HepG2 (cell line): Measurements from ENCODE around the gene PTGDS. TPM values are rescaled to one million over a fixed set of nuclear protein-coding genes. Genes with fewer than 3 reads are reported as not detected.

Experiments used
- ATAC-seq: fragments of 200-7000 bp; cut with Tn5 transposase; 3 replicates; pipeline ENCODE4 v1.9.1; 2020; ENCODE audit warnings: mild to moderate bottlenecking, moderate library complexity
- BruUV-seq: library from RNA; stranded (reverse); fragments of 400-500 nt; replicated peaks from 2 replicates; lab custom pipeline; 2021; lab: Mats Ljungman, UMichigan
- CTCF ChIA-PET: fragments of 300-600 bp; formaldehyde crosslinking; extraction: SDS; loops from one replicate; lab custom pipeline; 2021; ENCODE audit warnings: low total read pairs, inconsistent platforms, low intra/inter-chr PET ratio; lab: Yijun Ruan, JAX
- POLR2A ChIA-PET: fragments of 350-600 bp; sonication (Branson Sonifier 250); formaldehyde crosslinking; loops from one replicate; lab custom pipeline; 2020; ENCODE audit warnings: antibody characterized with exemption, inconsistent platforms; lab: Yijun Ruan, JAX
- DNase-seq: peaks from one replicate; pipeline ENCODE4 v3.0.0-alpha.2; 2015; ENCODE audit warnings: low spot score
- FAIRE-seq: peaks from 3 replicates; lab custom pipeline; 2011; peaks lifted over from hg19 to GRCh38; lab: Jason Lieb, UNC
- H2AFZ ChIP-seq: one replicate; pipeline ENCODE4 v1.6.1; 2011; ENCODE audit warnings: low read length, inconsistent platforms
- H3K27ac ChIP-seq: fragments of 300-600 bp; 3 replicates; pipeline ENCODE4 v1.8.0; 2011; ENCODE audit warnings: mixed run types, mild to moderate bottlenecking, mixed read lengths, low read length, inconsistent platforms; ENCODE audit not compliant: insufficient read depth; ENCODE audit errors: extremely low read length
- H3K27me3 ChIP-seq, 2 experiments: fragments of 200-600 bp in 1 of 2; 2 replicates in 1 of 2; 3 replicates in 1 of 2; pipeline versions ENCODE4 v1.6.0 to v1.8.0; 2011; ENCODE audit warnings: low read length in 2 of 2, mild to moderate bottlenecking in 2 of 2, moderate library complexity in 2 of 2, inconsistent platforms in 1 of 2; ENCODE audit not compliant: insufficient read depth in 2 of 2, control insufficient read depth in 1 of 2
- H3K36me3 ChIP-seq, 2 experiments: fragments of 200-600 bp in 1 of 2; replicated peaks in 1 of 2; 2 replicates in 1 of 2; 3 replicates in 1 of 2; pipeline versions ENCODE4 v1.5.1 to v1.8.0; 2011; ENCODE audit warnings: low read length in 2 of 2, inconsistent platforms in 1 of 2; ENCODE audit not compliant: insufficient read depth in 2 of 2, control insufficient read depth in 1 of 2
- H3K4me1 ChIP-seq: 2 replicates; pipeline ENCODE4 v1.5.1; 2012; ENCODE audit warnings: low read length, inconsistent platforms; ENCODE audit not compliant: insufficient read depth
- H3K4me2 ChIP-seq: 2 replicates; pipeline ENCODE4 v1.6.0; 2011; ENCODE audit warnings: low read depth, low read length, inconsistent platforms
- H3K4me3 ChIP-seq, 3 experiments: fragments of 200-600 bp in 1 of 3; sonication (generic), shearing (Covaris generic) in 1 of 3; replicated peaks in 1 of 3; 2 replicates each; pipeline ENCODE4 v1.5.1; 2011 to 2016; ENCODE audit warnings: low read length in 3 of 3, inconsistent platforms in 2 of 3, low read depth in 2 of 3, mild to moderate bottlenecking in 2 of 3, control low read depth in 1 of 3, mixed read lengths in 1 of 3; ENCODE audit not compliant: insufficient read depth in 1 of 3
- H3K79me2 ChIP-seq: one replicate; pipeline ENCODE4 v1.6.1; 2011; ENCODE audit warnings: low read length, inconsistent platforms; ENCODE audit not compliant: insufficient read depth
- H3K9ac ChIP-seq: 2 replicates; pipeline ENCODE4 v1.6.0; 2011; ENCODE audit warnings: mild to moderate bottlenecking, low read depth, low read length, inconsistent platforms; ENCODE audit not compliant: insufficient read depth
- H3K9me3 ChIP-seq: 2 replicates; pipeline ENCODE4 v1.5.1; 2012; ENCODE audit warnings: mild to moderate bottlenecking, low read length
- H4K20me1 ChIP-seq: 2 replicates; pipeline ENCODE4 v1.6.0; 2011; ENCODE audit warnings: inconsistent platforms, mild to moderate bottlenecking, low read length, moderate library complexity; ENCODE audit not compliant: insufficient read depth
- CAMTA2 ChIP-seq: sonication (generic); formaldehyde crosslinking; IDR thresholded peaks from 2 replicates; pipeline ENCODE4 v1.4.0; 2020; ENCODE audit warnings: mild to moderate bottlenecking, missing genetic modification reagents, borderline replicate concordance
- ETV5 ChIP-seq: IDR thresholded peaks from 2 replicates; pipeline ENCODE4 v1.6.1; 2018; ENCODE audit warnings: missing biosample characterization, missing genetic modification reagents, inconsistent platforms, borderline replicate concordance
- EZH2 ChIP-seq: conservative IDR thresholded peaks from 2 replicates; pipeline ENCODE4 v1.6.1; 2012; ENCODE audit warnings: mild to moderate bottlenecking, low read depth, low read length, moderate library complexity
- HNRNPL ChIP-seq: fragments of 200-400 bp; formaldehyde crosslinking; IDR thresholded peaks from 2 replicates; pipeline ENCODE4 v1.6.1; 2017; ENCODE audit warnings: mild to moderate bottlenecking, low read depth, low read length
- MEF2D ChIP-seq: sonication (generic); formaldehyde crosslinking; IDR thresholded peaks from 2 replicates; pipeline ENCODE4 v1.5.1; 2020; ENCODE audit warnings: mild to moderate bottlenecking, missing genetic modification reagents
- NBN ChIP-seq: fragments of 450-650 bp; conservative IDR thresholded peaks from 2 replicates; pipeline ENCODE4 v1.6.1; 2017
- NR2F6 ChIP-seq, 2 experiments: IDR thresholded peaks; 2 replicates each; pipeline ENCODE4 v1.6.1; 2016; ENCODE audit warnings: antibody characterized with exemption in 1 of 2, mild to moderate bottlenecking in 1 of 2
- RELA ChIP-seq: sonication (generic); formaldehyde crosslinking; IDR thresholded peaks from 2 replicates; pipeline ENCODE4 v1.4.0; 2020; ENCODE audit warnings: missing genetic modification reagents
- ZBTB7B ChIP-seq: sonication (generic); formaldehyde crosslinking; IDR thresholded peaks from 2 replicates; pipeline ENCODE4 v1.4.0; 2020; ENCODE audit warnings: missing genetic modification reagents
- ZFX ChIP-seq: sonication (generic); formaldehyde crosslinking; IDR thresholded peaks from 2 replicates; pipeline ENCODE4 v1.4.0; 2020; ENCODE audit warnings: mild to moderate bottlenecking, low read depth, missing genetic modification reagents, moderate library complexity
- ZNF350 ChIP-seq: sonication (generic); formaldehyde crosslinking; IDR thresholded peaks from 2 replicates; pipeline ENCODE4 v1.4.0; 2020; ENCODE audit warnings: mild to moderate bottlenecking, low read depth, missing genetic modification reagents, borderline replicate concordance
- ZNF574 ChIP-seq: sonication (generic); formaldehyde crosslinking; IDR thresholded peaks from 2 replicates; pipeline ENCODE4 v1.4.0; 2020; ENCODE audit warnings: missing genetic modification reagents
- WGBS: methylation state at CpG from one replicate; pipeline ENCODE4 v1.1.6; 2017; ENCODE audit warnings: low lambda C conversion rate; 5-methylcytosine and 5-hydroxymethylcytosine counted together
- in situ Hi-C: cut with HindIII; loops from 2 replicates; pipeline ENCODE4 v1.10.0; 2017; ENCODE audit warnings: low pct_unique_long_range_greater_than_20kb; ENCODE audit not compliant: extremely low pct_ligation_motif_present
- intact Hi-C: fragments of 100-400 bp; cut with micrococcal nuclease; formaldehyde crosslinking; loops from one replicate; pipeline ENCODE4 v1.10.0; 2022; ENCODE audit not compliant: unreplicated experiment
- polyA plus RNA-seq, 8 experiments: library from polyadenylated mRNA; depleted of rRNA in 3 of 8; stranded (reverse) in 7 of 8; unstranded in 1 of 8; fragments of >200 nt; fragmentation: Illumina TruSeq in 4 of 8; extraction: Trizol in 4 of 8; gene quantifications; 2 replicates each; pipeline versions ENCODE4 v1.2.1 to v1.2.3, GENCODE V29; 2011 to 2016; ENCODE audit warnings: low read depth in 4 of 8, missing spikeins in 1 of 8, mixed read lengths in 1 of 8; ENCODE audit not compliant: insufficient read depth in 1 of 8
- total RNA-seq, 5 experiments: library from RNA; depleted of rRNA; stranded (reverse); fragments of >200 nt; fragmentation: Illumina TruSeq; extraction: Trizol; gene quantifications; 2 replicates each; pipeline ENCODE4 v1.2.3, GENCODE V29; 2016; ENCODE audit warnings: low read depth in 1 of 5

Gene PTGDS
- total and polyA plus RNA-seq, 2 of the 13 experiments (the other 11 are each of a cell fraction or from before 2014, with no cell fraction given) = 0.33 to 0.50 TPM

- Histone ChIP-seq H3K4me3 (peak overlapping the region in 1 of 3 experiments; percentile 78; a peak in 2 of 6 replicates), H3K9ac (peak overlapping the region; percentile 57; the same call in 1 of the 2 replicates), H3K36me3 (no peaks in the 10 kb centered on the region), H3K27ac (no peak overlapping the region), H3K4me1 (peaks cover 83% of the 10 kb centered on the region), H3K79me2 (no peaks in the 10 kb centered on the region), H3K9me3 (no peaks in the 10 kb centered on the region), H4K20me1 (no peaks in the 10 kb centered on the region), H3K4me2 (peak overlapping the region; percentile 95), H2AFZ (no peak overlapping the region), H3K27me3 (peaks cover 0 to 19% of the 10 kb centered on the region in 2 experiments; a peak in 2 of 5 replicates)
- intact Hi-C loops = no loop called here
- peak; percentile 34 for FAIRE-seq
- DNase-seq = peak; percentile 54
- ATAC-seq = peak; percentile 79
- no TSS peak for BruUV-seq
- WGBS = 22% methylated on average over 9 of the region's 19 CpGs
- ChIA-PET CTCF (interaction anchor here (1.1 to 1.2 kb wide), 3 partner anchors 26 to 81 kb away, joined by 3 to 4 read pairs (median 4); no protein-coding TSS in a partner anchor), POLR2A (interaction anchor here (0.6 to 1.4 kb wide), 9 partner anchors 26 to 81 kb away, joined by 3 to 6 read pairs (median 4); partner anchors contain the start of genes CLIC3, MAN1B1, PAXX and SAPCD2)
- in situ Hi-C loops = no loop called here
- TF ChIP-seq ZNF350 (CRISPR knock-in tag) = 0 out of 2 replicates have a peak, but pooled peaks have one; percentile 11
- TF ChIP-seq RELA (CRISPR knock-in tag) = 0 out of 2 replicates have a peak, but pooled peaks have one; percentile 39
- TF ChIP-seq MEF2D (CRISPR knock-in tag) = no peak
- TF ChIP-seq ETV5 (CRISPR knock-in tag) = 0 out of 2 replicates have a peak, but pooled peaks have one; percentile 3
- no peak for TF ChIP-seq NBN
- peak; percentile 39; the same call in 1 of the 2 replicates for TF ChIP-seq ZFX (CRISPR knock-in tag)
- TF ChIP-seq ZNF574 (CRISPR knock-in tag) = peak; percentile 54; the same call in 1 of the 2 replicates
- TF ChIP-seq HNRNPL = 0 out of 2 replicates have a peak, but pooled peaks have one; percentile 23
- TF ChIP-seq EZH2 = no peak
- TF ChIP-seq CAMTA2 (CRISPR knock-in tag) = 0 out of 2 replicates have a peak, but pooled peaks have one; percentile 58
- peak; percentile 68 for TF ChIP-seq NR2F6 (IDR thresholded peaks at IDR 0.05)
- TF ChIP-seq NR2F6 (CRISPR knock-in tag; IDR thresholded peaks at IDR 0.05) = peak; percentile 79
- TF ChIP-seq ZBTB7B (CRISPR knock-in tag) = peak; percentile 73
Measured at GRCh38 chr9:137029058-137029936, 52.0 kb downstream of the PTGDS start.
